AG09309 (cell line): ENCODE data around the gene TTC28.
"Not testable (repeated sequence)": the region's sequence is repeated elsewhere in the genome, so short reads cannot be mapped to it uniquely, and the experiment has no call there.

Source experiments
- DNase-seq: peaks from one replicate; pipeline ENCODE4 v3.0.0-alpha.2; 2010; ENCODE audit warnings: low read depth
- H3K4me3 ChIP-seq: 2 replicates; pipeline ENCODE4 v1.5.1; 2011; ENCODE audit warnings: mild to moderate bottlenecking, low read depth, low read length, moderate library complexity; ENCODE audit not compliant: control insufficient read depth
- CTCF ChIP-seq: IDR thresholded peaks from 2 replicates; pipeline ENCODE4 v1.5.1; 2011; ENCODE audit warnings: mild to moderate bottlenecking, low read depth, low read length, inconsistent platforms; ENCODE audit not compliant: insufficient read depth, control insufficient read depth; ENCODE audit errors: missing control alignments

TTC28 gene

DNA sequence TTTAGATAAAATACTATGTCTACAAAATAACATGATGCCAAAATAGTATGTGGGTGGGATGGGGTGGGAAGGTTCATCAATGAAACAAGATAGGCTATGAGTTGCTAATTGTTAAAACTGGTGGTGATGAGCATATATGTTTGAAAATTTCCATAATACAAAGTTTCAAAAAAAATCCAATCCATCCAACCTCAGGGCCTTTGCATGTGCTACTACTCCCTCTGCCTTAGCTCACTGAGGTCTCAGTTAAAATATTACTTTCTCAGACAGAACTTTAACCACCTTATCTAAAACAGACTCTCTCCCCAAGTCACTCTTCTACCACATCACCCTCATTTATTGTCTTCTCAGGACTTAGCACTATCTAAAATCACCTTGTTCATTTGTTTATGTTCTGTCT lies 201.1 kb downstream of the TTC28 start:
- no peak for TF ChIP-seq CTCF
- no peak overlapping the region for H3K4me3 ChIP-seq
- no peak for DNase-seq

DNA sequence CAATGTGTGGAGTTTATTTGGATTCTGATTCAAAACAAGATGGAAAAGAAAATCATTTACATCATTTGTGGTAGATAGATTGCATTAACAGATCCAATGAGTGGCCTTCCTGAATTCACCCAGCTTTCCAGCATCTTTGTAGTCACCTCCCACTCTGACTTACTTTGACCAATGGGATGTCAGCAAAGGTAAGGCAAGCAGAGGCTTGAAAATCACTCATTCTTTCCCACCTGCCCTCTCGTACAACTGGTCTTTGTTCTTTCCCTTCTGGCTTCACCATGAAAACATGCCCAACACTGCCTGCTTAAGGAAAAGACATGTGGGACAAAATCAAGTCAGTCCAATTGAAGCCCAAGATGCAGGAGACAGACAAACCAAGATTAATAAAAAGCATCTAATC lies 202.1 kb downstream of the TTC28 start:
- DNase-seq = no peak
- H3K4me3 ChIP-seq = no peak overlapping the region
- no peak for TF ChIP-seq CTCF

- no peak for TF ChIP-seq CTCF
- no peak overlapping the region for H3K4me3 ChIP-seq
- no peak for DNase-seq
Observed at GRCh38 chr22:28474330-28474729, 205.3 kb downstream of the TTC28 start.

DNA sequence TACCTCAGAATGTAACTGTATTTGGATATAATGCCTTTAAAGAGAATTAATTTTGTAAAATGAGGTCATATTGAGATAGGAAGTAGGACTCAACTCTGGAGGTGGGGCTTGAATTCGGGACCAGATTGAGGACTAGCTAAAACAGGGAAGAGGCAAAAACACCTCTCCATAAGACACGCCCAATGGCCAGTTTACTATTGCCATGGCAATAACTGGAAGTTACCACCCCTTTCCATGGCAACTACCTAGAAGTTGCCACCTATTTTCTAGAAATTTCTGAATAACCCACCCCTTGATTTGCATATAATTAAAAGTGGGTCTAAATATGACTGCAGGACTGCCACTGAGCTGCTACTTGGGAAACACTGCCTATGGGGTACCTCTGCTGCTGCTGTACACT lies 206.4 kb downstream of the TTC28 start:
- TF ChIP-seq CTCF = no peak
- H3K4me3 ChIP-seq = no peak overlapping the region
- no peak for DNase-seq

GRCh38 chr22:28467055-28467454 lies 212.6 kb downstream of the TTC28 start:
- H3K4me3 ChIP-seq, DNase-seq: not testable (repeated sequence)

DNA sequence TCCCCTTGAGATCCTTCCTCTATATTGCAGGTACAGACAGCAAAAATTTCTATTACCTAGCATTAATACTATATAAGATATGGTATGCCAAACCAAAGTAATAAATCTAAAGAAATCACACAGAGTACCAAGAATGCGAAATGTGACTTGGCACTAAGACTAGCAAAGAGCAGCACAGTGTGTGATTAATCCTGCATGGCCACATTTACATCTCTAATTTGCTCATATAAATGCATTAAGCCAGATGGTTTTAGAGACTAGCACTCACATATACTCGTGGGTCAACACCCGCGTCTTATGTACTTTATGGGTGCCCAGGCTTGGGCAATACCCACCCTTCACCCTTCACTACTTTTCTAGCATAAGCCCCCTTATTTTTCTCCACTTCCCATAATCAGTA lies 213.2 kb downstream of the TTC28 start:
- TF ChIP-seq CTCF = no peak
- no peak overlapping the region for H3K4me3 ChIP-seq
- no peak for DNase-seq

DNA sequence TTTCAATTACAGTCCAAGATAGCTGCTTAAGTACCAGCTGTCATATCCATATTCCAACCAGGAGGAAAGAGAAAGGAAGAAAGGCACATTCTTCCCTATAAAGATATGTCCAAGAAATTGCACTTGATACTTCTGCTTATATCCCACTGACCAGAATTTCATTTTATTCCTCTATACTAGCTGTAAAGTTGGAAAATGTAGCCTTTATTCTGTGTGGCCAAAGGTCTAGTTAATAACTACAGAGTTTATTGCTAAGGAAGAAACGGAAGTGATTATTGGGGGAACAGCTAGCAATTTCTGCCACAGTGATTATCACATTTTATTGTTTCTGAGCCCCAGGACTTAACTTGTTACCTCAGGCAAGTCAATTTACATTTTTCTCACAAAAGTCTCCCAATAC lies 213.8 kb downstream of the TTC28 start:
- DNase-seq = no peak
- TF ChIP-seq CTCF = no peak
- no peak overlapping the region for H3K4me3 ChIP-seq
